ENCODE results near the gene NRXN3.
A peak's percentile ranks its signal among the peaks of the same experiment; 100 is the strongest.

NRXN3 gene

GRCh38 chr14:78598046-78598920 is 428.1 kb downstream of the NRXN3 start:
- in situ Hi-C loops (cut with MboI; ENCODE audit: low sequenced_read_pairs, unreplicated experiment): no loop called here
- TF ChIP-seq, protein P1, sequence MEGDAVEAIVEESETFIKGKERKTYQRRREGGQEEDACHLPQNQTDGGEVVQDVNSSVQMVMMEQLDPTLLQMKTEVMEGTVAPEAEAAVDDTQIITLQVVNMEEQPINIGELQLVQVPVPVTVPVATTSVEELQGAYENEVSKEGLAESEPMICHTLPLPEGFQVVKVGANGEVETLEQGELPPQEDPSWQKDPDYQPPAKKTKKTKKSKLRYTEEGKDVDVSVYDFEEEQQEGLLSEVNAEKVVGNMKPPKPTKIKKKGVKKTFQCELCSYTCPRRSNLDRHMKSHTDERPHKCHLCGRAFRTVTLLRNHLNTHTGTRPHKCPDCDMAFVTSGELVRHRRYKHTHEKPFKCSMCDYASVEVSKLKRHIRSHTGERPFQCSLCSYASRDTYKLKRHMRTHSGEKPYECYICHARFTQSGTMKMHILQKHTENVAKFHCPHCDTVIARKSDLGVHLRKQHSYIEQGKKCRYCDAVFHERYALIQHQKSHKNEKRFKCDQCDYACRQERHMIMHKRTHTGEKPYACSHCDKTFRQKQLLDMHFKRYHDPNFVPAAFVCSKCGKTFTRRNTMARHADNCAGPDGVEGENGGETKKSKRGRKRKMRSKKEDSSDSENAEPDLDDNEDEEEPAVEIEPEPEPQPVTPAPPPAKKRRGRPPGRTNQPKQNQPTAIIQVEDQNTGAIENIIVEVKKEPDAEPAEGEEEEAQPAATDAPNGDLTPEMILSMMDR (IDR thresholded peaks at IDR 0.05; ENCODE audit: borderline replicate concordance, control extremely low read depth, extremely low read depth, insufficient read depth, missing control alignments): peak; percentile 87
- DNase-seq (ENCODE audit: low spot score): peak; percentile 63

GRCh38 chr14:78605025-78605762 is 435.0 kb downstream of the NRXN3 start:
- in situ Hi-C loops (cut with MboI; ENCODE audit: low sequenced_read_pairs, unreplicated experiment): no loop called here
- TF ChIP-seq, protein P1 (IDR thresholded peaks at IDR 0.05; ENCODE audit: borderline replicate concordance, control extremely low read depth, extremely low read depth, insufficient read depth, missing control alignments): no peak
- no peak for DNase-seq (ENCODE audit: low spot score)

- TF ChIP-seq, protein P1 (IDR thresholded peaks at IDR 0.05; ENCODE audit: borderline replicate concordance, control extremely low read depth, extremely low read depth, insufficient read depth, missing control alignments): no peak
- in situ Hi-C loops (cut with MboI; ENCODE audit: low sequenced_read_pairs, unreplicated experiment): no loop called here
- DNase-seq (ENCODE audit: low spot score): no peak
Measured at GRCh38 chr14:78605897-78606500, 435.8 kb downstream of the NRXN3 start.

DNA sequence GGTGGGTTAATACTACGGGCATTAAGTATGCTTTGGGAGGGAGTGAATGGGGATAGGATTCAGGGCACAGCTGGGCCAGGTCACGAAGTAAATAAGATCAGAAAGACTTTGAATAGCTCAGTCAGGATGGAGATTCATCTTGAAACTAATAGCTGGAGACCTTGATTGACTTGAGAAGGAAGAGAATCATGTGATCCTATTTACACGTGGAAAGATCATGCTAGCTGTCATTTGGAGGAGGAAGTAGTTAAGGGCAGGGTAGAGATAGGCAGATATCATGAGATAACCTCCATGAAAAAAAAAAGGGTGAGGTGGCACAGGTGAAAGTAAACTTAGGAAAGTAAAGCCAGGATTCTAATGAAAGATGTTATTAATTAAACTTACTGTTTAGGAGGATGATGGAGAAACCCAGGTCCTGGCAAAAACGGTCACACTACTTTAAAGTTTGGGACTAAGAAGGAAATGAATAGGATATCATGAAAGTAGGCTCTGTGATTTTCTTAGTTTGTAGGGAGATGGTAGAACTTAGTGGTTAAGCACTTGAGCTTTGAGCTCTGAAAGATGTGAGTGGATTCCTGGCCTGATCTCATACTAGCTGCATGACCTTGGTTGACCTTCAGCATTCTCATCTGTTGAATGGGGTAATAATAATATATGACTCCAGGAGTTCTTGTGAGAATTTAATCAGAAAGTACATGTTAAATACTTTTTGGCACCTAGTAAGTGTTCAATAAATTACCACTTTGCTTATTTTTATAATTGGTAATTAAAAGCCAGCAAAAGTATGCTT is 439.0 kb downstream of the NRXN3 start:
- TF ChIP-seq, protein P1 (IDR thresholded peaks at IDR 0.05; ENCODE audit: borderline replicate concordance, control extremely low read depth, extremely low read depth, insufficient read depth, missing control alignments): no peak
- DNase-seq (ENCODE audit: low spot score): no peak
- in situ Hi-C loops (cut with MboI; ENCODE audit: low sequenced_read_pairs, unreplicated experiment): no loop called here

- no peak for DNase-seq (ENCODE audit: low spot score)
- TF ChIP-seq, protein P1 (IDR thresholded peaks at IDR 0.05; ENCODE audit: borderline replicate concordance, control extremely low read depth, extremely low read depth, insufficient read depth, missing control alignments): no peak
- in situ Hi-C loops (cut with MboI; ENCODE audit: low sequenced_read_pairs, unreplicated experiment): no loop called here
Measured at GRCh38 chr14:78610994-78611393, 440.8 kb downstream of the NRXN3 start.
